Measurements from ENCODE around the gene KATNAL2. TPM values are rescaled to one million over a fixed set of nuclear protein-coding genes. Genes with fewer than 3 reads are reported as not detected.
"Not testable (repeated sequence)": the region's sequence is repeated elsewhere in the genome, so short reads cannot be mapped to it uniquely, and the experiment has no call there.

KATNAL2 gene
- total RNA-seq, 1 donor from 2014 or later: 4.8 TPM

GRCh38 chr18:47030887-47031286, 113.5 kb downstream of the KATNAL2 start:
- not testable (repeated sequence) for DNase-seq (ENCODE audit: low spot score)

GRCh38 chr18:47032945-47033344, 115.5 kb downstream of the KATNAL2 start:
- DNase-seq (ENCODE audit: low spot score): no peak

- DNase-seq (ENCODE audit: low spot score): not testable (repeated sequence)
These were observed 117.2 kb downstream of the KATNAL2 start for GRCh38 chr18:47034591-47034990.

- no peak for DNase-seq (ENCODE audit: low spot score)
These were observed 117.8 kb downstream of the KATNAL2 start, which contains the start of gene ELOA2 for GRCh38 chr18:47035156-47035671. Gene ELOA2 (minus strand): TSS chr18:47035621. CDS start chr18:47035264, 357 bp downstream.

- DNase-seq (ENCODE audit: low spot score): no peak
These were observed 119.0 kb downstream of the KATNAL2 start for GRCh38 chr18:47036298-47036874.

- no peak for DNase-seq (ENCODE audit: low spot score)
These were observed 119.7 kb downstream of the KATNAL2 start for GRCh38 chr18:47036927-47037578.

GRCh38 chr18:47040982-47041381, 123.6 kb downstream of the KATNAL2 start:
- no peak for DNase-seq (ENCODE audit: low spot score)

- DNase-seq (ENCODE audit: low spot score): no peak
These were observed 133.1 kb downstream of the KATNAL2 start for GRCh38 chr18:47050468-47050867.

- no peak for DNase-seq (ENCODE audit: low spot score)
These were observed 137.0 kb downstream of the KATNAL2 start for GRCh38 chr18:47054369-47054768.

GRCh38 chr18:47062471-47062870, 145.1 kb downstream of the KATNAL2 start:
- DNase-seq (ENCODE audit: low spot score): no peak

GRCh38 chr18:47063096-47063495, 145.7 kb downstream of the KATNAL2 start:
- no peak for DNase-seq (ENCODE audit: low spot score)

- DNase-seq (ENCODE audit: low spot score): no peak
These were observed 150.2 kb downstream of the KATNAL2 start for GRCh38 chr18:47067648-47068047.

- DNase-seq (ENCODE audit: low spot score): no peak
These were observed 157.9 kb downstream of the KATNAL2 start for GRCh38 chr18:47075098-47075883.

GRCh38 chr18:47077111-47077510, 159.7 kb downstream of the KATNAL2 start:
- no peak for DNase-seq (ENCODE audit: low spot score)

- no peak for DNase-seq (ENCODE audit: low spot score)
These were observed 163.5 kb downstream of the KATNAL2 start for GRCh38 chr18:47080872-47081271.

- DNase-seq (ENCODE audit: low spot score): no peak
These were observed 164.2 kb downstream of the KATNAL2 start for GRCh38 chr18:47081578-47081977.

GRCh38 chr18:47087676-47088075, 170.3 kb downstream of the KATNAL2 start:
- DNase-seq (ENCODE audit: low spot score): no peak

- DNase-seq (ENCODE audit: low spot score): no peak
These were observed 178.4 kb downstream of the KATNAL2 start for GRCh38 chr18:47095810-47096209.

GRCh38 chr18:47100212-47100831, 182.9 kb downstream of the KATNAL2 start:
- no peak for DNase-seq (ENCODE audit: low spot score)

- DNase-seq (ENCODE audit: low spot score): no peak
These were observed 191.0 kb downstream of the KATNAL2 start for GRCh38 chr18:47108373-47108772.

GRCh38 chr18:47108998-47109405, 191.6 kb downstream of the KATNAL2 start:
- no peak for DNase-seq (ENCODE audit: low spot score)

GRCh38 chr18:47109720-47110119, 192.3 kb downstream of the KATNAL2 start:
- DNase-seq (ENCODE audit: low spot score): no peak

All from mesenteric fat pad (tissue), 1 donor.